IPS DF 4.7 (cell line): ENCODE measurements around the gene ANAPC7.
"Not testable (repeated sequence)": the region's sequence is repeated elsewhere in the genome, so short reads cannot be mapped to it uniquely, and the experiment has no call there.

Experiments
- DNase-seq: peaks from one replicate; pipeline ENCODE4 v3.0.0-alpha.2; 2013; ENCODE audit warnings: low spot score; ENCODE audit errors: extremely low read depth

ANAPC7 gene

GRCh38 chr12:110373962-110374611 is 29.4 kb downstream of the ANAPC7 start:
- DNase-seq: no peak

- no peak for DNase-seq
Measured at GRCh38 chr12:110373425-110373824, 30.1 kb downstream of the ANAPC7 start.

DNA sequence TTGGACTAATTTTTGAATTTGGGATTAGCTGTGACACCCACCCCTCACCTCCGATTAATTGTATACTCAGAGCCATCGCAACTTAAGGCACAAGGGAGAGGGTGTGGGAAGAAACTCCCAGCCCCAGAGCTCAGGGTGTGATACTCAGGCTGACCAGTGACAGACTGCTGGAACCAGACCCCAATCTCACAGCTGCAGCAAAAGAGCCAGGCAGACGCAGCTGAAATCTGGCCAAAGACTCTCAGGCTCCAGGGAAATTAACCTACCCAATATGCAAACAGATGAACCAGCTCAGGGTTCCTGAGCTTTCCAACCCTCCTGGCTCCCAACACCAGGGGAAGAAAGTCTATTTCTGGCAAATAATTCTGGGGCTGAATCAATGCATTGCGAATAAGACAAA is 30.5 kb downstream of the ANAPC7 start:
- no peak for DNase-seq

DNA sequence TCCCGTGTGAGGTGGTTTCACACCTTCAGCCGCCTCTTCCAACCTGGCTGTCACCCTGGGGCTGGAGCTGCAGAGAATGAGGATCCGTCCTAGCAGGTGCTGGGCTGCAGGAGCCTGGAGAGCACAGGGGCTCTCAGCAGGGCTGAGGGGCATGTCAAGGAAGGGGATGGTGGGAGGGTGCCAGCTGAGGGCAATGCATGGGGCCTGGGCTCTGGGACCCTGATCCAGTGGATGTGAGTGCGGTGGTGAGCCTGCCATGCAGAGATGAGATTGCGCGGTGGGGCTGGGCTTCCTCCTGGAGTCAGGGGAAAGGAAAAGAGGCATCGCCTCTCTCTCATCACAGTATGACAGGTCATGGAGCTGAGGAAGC is 31.5 kb downstream of the ANAPC7 start:
- no peak for DNase-seq

- no peak for DNase-seq
Measured at GRCh38 chr12:110371408-110372055, 32.0 kb downstream of the ANAPC7 start.

DNA sequence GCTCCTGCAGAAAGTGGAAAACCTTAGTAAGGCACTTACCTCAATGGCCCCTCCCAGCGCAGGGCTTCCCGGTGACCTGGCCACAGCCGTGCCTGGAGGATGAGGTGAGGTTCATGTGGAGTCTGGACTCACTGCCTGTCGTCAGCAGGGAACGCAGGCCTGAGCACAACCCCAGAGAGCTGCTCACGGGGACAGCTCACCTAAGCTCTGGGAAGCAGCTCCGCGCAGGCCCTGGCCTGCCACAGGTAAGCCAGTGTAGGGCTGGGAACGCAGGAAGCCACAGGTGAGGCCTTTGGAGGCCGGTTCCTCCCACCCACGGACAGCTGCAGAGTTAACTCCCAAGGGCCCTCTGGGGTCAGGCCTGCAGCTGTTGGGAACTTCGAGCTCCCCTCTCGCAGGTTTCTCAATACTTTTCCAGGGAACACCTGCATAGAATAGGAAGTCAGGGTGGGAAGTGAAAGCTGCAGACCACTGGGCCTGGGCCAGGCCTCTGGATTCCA is 32.7 kb downstream of the ANAPC7 start:
- no peak for DNase-seq

GRCh38 chr12:110369992-110370391 is 33.5 kb downstream of the ANAPC7 start:
- DNase-seq: no peak

- no peak for DNase-seq
Measured at GRCh38 chr12:110367181-110367864, 36.2 kb downstream of the ANAPC7 start.

DNA sequence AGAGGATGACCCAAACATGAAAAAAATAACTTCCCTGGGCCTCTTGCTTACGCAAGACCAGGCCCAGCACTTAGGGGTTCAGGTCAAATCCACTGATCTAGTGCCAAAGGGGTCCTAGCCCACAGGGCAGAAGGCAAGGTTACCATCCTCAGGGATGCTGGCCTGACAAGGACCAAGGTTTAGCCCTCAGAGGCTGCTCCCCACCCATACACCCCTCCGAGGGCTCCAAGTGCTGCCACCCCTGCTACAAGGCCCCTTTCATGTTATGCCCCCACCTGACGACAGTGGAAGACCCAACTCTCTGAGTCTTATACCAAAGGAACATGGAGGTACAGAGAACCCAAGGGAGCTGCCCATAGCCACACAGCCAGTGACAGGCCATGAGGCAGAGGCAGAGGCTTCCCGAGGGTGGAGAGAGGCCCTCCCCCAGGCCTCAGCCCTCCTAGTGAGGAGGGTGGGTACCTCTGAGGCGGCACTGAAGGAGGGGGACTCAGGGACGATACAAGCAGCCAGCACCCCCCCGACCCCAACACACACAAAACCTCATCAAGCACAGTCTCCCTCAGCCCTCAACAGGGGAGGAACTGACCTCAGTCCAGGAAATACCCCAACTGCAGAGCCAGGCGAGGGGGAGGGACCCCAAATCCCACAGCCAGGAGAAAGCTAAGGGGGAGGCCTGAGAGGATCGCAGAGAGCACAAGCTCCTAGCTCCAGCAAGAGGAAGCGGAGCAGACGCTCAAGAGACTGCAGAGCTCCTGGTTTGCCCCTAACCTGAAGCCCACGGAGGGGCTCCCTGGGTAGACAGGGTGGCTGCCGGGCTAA is 37.0 kb downstream of the ANAPC7 start:
- no peak for DNase-seq

GRCh38 chr12:110365489-110366320 is 37.8 kb downstream of the ANAPC7 start:
- DNase-seq: no peak

DNA sequence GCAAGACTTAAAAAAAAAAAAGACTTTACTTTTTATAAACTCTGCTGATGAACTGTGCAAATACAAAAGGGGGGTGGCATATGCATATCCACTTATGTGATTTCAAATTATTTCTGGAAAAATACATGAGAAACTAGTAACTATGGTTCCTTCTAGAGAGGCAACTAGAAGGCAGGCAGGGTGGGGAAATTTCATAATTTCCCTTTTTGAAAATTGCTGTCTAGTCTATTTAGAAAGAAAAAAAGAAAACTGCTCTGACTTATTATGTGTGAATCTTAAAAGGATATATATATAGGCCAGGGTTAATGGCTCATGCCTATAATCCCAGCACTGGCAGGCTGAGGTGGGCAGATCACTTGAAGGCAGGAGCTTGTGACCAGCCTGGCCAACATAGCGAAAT is 42.3 kb downstream of the ANAPC7 start:
- no peak for DNase-seq

- DNase-seq: not testable (repeated sequence)
Measured at GRCh38 chr12:110358384-110359097, 45.0 kb downstream of the ANAPC7 start.

- peak; percentile 46 for DNase-seq
Measured at GRCh38 chr12:110355073-110355472, 48.4 kb downstream of the ANAPC7 start.

DNA sequence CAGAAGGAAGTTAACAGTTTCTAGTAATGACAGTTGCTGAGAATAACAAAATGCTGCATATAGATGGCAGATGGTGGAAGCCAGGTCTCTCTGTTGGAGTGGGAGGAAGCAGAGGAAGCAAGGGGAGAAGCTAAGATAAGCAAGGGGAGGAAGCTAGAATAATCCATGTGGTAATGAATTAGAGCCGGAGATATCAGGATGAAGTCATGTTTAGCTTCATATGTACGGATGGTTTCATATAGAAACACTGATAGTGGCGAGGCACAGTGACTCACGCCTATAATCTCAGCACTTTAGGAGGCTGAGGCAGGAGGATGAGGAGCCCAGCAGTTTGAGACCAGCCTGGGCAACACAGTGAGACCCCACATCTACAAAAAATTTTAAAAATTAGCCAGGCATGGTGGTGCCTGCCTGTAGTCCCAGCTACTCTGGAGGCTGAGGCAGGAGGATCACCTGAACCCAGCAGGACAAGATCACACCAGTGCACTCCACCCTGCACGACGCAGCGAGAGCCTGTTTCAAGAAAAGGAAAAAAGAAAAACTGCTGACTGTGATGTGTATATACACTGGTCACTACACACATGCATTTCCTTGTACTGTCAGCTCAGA is 49.2 kb downstream of the ANAPC7 start:
- DNase-seq: no peak

GRCh38 chr12:110353211-110353965 is 50.1 kb downstream of the ANAPC7 start:
- no peak for DNase-seq

GRCh38 chr12:110352401-110352800 is 51.1 kb downstream of the ANAPC7 start:
- no peak for DNase-seq

DNA sequence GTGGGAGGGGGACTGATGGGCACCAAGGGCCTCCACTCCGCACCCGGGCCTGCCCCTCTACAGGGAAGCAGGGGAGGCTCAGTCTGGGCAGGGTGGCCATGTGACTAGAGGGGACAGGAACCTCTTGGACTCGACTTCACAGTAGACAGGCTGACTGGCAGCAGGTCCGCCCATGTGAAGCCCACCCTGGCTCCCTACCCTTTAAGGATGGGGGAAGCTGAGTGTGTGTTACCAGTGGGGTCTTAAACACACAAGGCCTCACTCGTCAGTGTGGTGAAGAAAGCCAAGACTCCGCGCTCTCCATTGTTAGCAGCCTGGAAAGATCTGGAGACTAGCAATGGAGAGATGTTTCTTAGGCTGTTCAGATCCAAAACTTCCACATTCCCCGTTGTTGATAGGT is 52.4 kb downstream of the ANAPC7 start:
- no peak for DNase-seq

DNA sequence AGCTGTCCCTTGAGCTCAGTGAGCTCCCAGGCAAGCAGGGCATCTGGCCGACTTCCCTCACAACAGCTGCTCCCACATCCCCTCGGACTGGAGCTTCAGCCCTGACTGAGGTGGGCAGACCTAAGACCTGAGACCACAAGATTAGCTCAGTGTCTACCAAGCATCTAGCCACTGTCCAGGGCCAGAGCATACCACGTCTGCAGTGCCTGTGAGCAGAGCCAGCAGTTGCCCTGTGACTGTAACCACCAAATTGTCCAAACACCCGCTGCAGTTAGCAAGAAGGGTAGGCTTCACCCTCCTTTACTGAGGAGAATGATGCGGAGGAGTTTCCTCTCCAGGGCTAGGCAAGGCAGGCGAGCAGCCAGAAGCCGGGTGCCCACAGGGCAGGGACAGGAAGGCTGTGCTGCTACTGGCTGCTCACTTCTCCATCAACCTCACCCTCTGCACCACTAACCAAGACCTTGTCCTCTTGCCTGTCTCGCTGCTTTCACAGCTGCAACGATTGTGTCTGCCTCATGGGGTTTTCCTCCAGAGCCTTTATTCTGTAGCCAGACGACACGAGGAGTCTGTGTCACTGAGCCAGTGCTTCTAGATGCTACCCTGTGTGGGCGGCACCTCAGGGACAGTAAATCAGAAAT is 53.9 kb downstream of the ANAPC7 start:
- no peak for DNase-seq

GRCh38 chr12:110349096-110349495 is 54.4 kb downstream of the ANAPC7 start:
- DNase-seq: no peak
